Breast epithelium (tissue), 4 donors: ENCODE data around the gene CTNNA2. TPM values are rescaled to one million over a fixed set of nuclear protein-coding genes. Genes with fewer than 3 reads are reported as not detected.

Experiments
- DNase-seq, 2 donors: peaks; one replicate each; pipeline ENCODE4 v3.0.0-alpha.2; 2019; ENCODE audit warnings: low spot score in 2 of 2
- H3K27ac ChIP-seq, 2 donors: fragments of 200-600 bp; sonication (generic) in 1 of 2; one replicate each; pipeline ENCODE4 v1.5.1; 2016 to 2019; ENCODE audit warnings: mild to moderate bottlenecking in 1 of 2
- H3K27me3 ChIP-seq, 2 donors: fragments of 200-600 bp; sonication (generic) in 1 of 2; one replicate each; pipeline versions ENCODE4 v1.5.1 to v1.6.0; 2017 to 2019; ENCODE audit warnings: control low read depth in 1 of 2, mild to moderate bottlenecking in 1 of 2
- H3K36me3 ChIP-seq: fragments of 200-600 bp; one replicate; pipeline ENCODE4 v1.5.1; 2019
- H3K4me1 ChIP-seq, 2 donors: fragments of 200-600 bp; sonication (generic); one replicate each; pipeline ENCODE4 v1.5.1; 2016 to 2019; ENCODE audit warnings: control low read depth in 1 of 2
- H3K4me3 ChIP-seq, 3 donors: fragments of 200-600 bp; sonication (generic); 1 replicate in 2 of 3; 2 replicates in 1 of 3; pipeline ENCODE4 v1.5.1; 2016 to 2019; ENCODE audit warnings: mild to moderate bottlenecking in 3 of 3, moderate library complexity in 2 of 3
- H3K9me3 ChIP-seq, 2 donors: fragments of 200-600 bp; sonication (generic) in 1 of 2; one replicate each; pipeline ENCODE4 v1.5.1; 2016 to 2019; ENCODE audit warnings: control low read depth in 1 of 2
- CTCF ChIP-seq, 3 donors: fragments of 450-650 bp; IDR thresholded peaks; one replicate each; pipeline ENCODE4 v1.5.1; 2016 to 2017; ENCODE audit warnings: antibody characterized with exemption in 3 of 3, mild to moderate bottlenecking in 3 of 3, moderate library complexity in 3 of 3
- POLR2A ChIP-seq: fragments of 450-650 bp; IDR thresholded peaks from one replicate; pipeline ENCODE4 v1.6.1; 2016; ENCODE audit warnings: antibody characterized with exemption, mild to moderate bottlenecking, moderate library complexity
- POLR2AphosphoS5 ChIP-seq, 3 donors: sonication (generic); formaldehyde crosslinking; IDR thresholded peaks; one replicate each; pipeline ENCODE4 v1.6.1; 2017; ENCODE audit warnings: antibody characterized with exemption in 3 of 3
- intact Hi-C: fragments of 100-400 bp; cut with DNase I; formaldehyde crosslinking; loops from one replicate; pipeline ENCODE4 v1.15.1; 2023; ENCODE audit warnings: low total_unique reads
- total RNA-seq, 3 donors: library from RNA; depleted of rRNA; stranded (reverse); fragments of >200 nt; gene quantifications; one replicate each; pipeline ENCODE4 v1.1.0, GENCODE V29; 2016

CTNNA2 gene
- total RNA-seq, 3 donors from 2014 or later, result 0.16 TPM; not detected in 2

- Histone ChIP-seq H3K36me3 (no peaks in the 10 kb centered on the region), H3K4me1 (no peaks in the 10 kb centered on the region), H3K4me3 (no peak overlapping the region), H3K27ac (no peak overlapping the region), H3K9me3 (no peaks in the 10 kb centered on the region), H3K27me3 (no peaks in the 10 kb centered on the region)
- intact Hi-C loops, result no loop called here
- no peak for TF ChIP-seq POLR2AphosphoS5 (IDR thresholded peaks at IDR 0.05)
- TF ChIP-seq POLR2A, result no peak
- TF ChIP-seq CTCF (IDR thresholded peaks at IDR 0.05), result no peak
- no peak for DNase-seq
Observed at GRCh38 chr2:79638410-79638809, 125.6 kb downstream of the CTNNA2 start.

GRCh38 chr2:79638954-79639353 is 126.1 kb downstream of the CTNNA2 start:
- intact Hi-C loops, result no loop called here
- DNase-seq, result no peak
- Histone ChIP-seq H3K4me3 (no peak overlapping the region), H3K9me3 (no peaks in the 10 kb centered on the region), H3K27ac (no peak overlapping the region), H3K36me3 (no peaks in the 10 kb centered on the region), H3K27me3 (no peaks in the 10 kb centered on the region), H3K4me1 (no peaks in the 10 kb centered on the region)
- no peak for TF ChIP-seq CTCF (IDR thresholded peaks at IDR 0.05)
- TF ChIP-seq POLR2A, result no peak
- no peak for TF ChIP-seq POLR2AphosphoS5 (IDR thresholded peaks at IDR 0.05)

GRCh38 chr2:79640001-79640400 is 127.2 kb downstream of the CTNNA2 start:
- no peaks in the 10 kb centered on the region for H3K9me3 ChIP-seq
- no peaks in the 10 kb centered on the region for H3K36me3 ChIP-seq
- DNase-seq, result no peak
- no peaks in the 10 kb centered on the region for H3K4me1 ChIP-seq
- intact Hi-C loops, result no loop called here
- no peaks in the 10 kb centered on the region for H3K27me3 ChIP-seq
- no peak overlapping the region for H3K4me3 ChIP-seq
- TF ChIP-seq POLR2A, result no peak
- no peak for TF ChIP-seq POLR2AphosphoS5 (IDR thresholded peaks at IDR 0.05)
- no peak for TF ChIP-seq CTCF (IDR thresholded peaks at IDR 0.05)
- no peak overlapping the region for H3K27ac ChIP-seq

- H3K36me3 ChIP-seq, result no peaks in the 10 kb centered on the region
- H3K9me3 ChIP-seq, result no peaks in the 10 kb centered on the region
- H3K4me1 ChIP-seq, result no peaks in the 10 kb centered on the region
- no peak for DNase-seq
- H3K27me3 ChIP-seq, result no peaks in the 10 kb centered on the region
- H3K27ac ChIP-seq, result no peak overlapping the region
- intact Hi-C loops, result no loop called here
- no peak for TF ChIP-seq POLR2AphosphoS5 (IDR thresholded peaks at IDR 0.05)
- no peak for TF ChIP-seq CTCF (IDR thresholded peaks at IDR 0.05)
- TF ChIP-seq POLR2A, result no peak
- no peak overlapping the region for H3K4me3 ChIP-seq
Observed at GRCh38 chr2:79649531-79649930, 136.7 kb downstream of the CTNNA2 start.

GRCh38 chr2:79660557-79660956 is 147.7 kb downstream of the CTNNA2 start:
- H3K9me3 ChIP-seq, result no peaks in the 10 kb centered on the region
- no peaks in the 10 kb centered on the region for H3K36me3 ChIP-seq
- no peak for DNase-seq
- no peak overlapping the region for H3K27ac ChIP-seq
- H3K27me3 ChIP-seq, result no peaks in the 10 kb centered on the region
- TF ChIP-seq POLR2AphosphoS5 (IDR thresholded peaks at IDR 0.05) (no peak), CTCF (IDR thresholded peaks at IDR 0.05) (no peak), POLR2A (no peak)
- intact Hi-C loops, result no loop called here
- no peaks in the 10 kb centered on the region for H3K4me1 ChIP-seq
- no peak overlapping the region for H3K4me3 ChIP-seq
